ENCODE data around the gene WTAP.
"Not testable (repeated sequence)": the region's sequence is repeated elsewhere in the genome, so short reads cannot be mapped to it uniquely, and the experiment has no call there.

WTAP gene

GRCh38 chr6:159726918-159727716, at the start of gene WTAP:
WTAP (plus strand) TSS chr6:159727506; CDS start chr6:159736266, 8,760 bp downstream.
- peak; percentile 81 to 98 (median 92) for DNase-seq

GRCh38 chr6:159677506-159678165, 49.7 kb upstream of the WTAP start:
- no peak for DNase-seq

GRCh38 chr6:159678574-159678973, 48.7 kb upstream of the WTAP start:
- no peak for DNase-seq

- no peak for DNase-seq
Measured at GRCh38 chr6:159679091-159680077, 47.9 kb upstream of the WTAP start.

GRCh38 chr6:159680104-159680503, 47.2 kb upstream of the WTAP start:
- DNase-seq = no peak

- DNase-seq = no peak
Measured at GRCh38 chr6:159681191-159681880, 46.0 kb upstream of the WTAP start.

GRCh38 chr6:159682295-159682694, 45.0 kb upstream of the WTAP start:
- no peak for DNase-seq

GRCh38 chr6:159682810-159683209, 44.5 kb upstream of the WTAP start:
- DNase-seq = no peak

- DNase-seq = no peak
Measured at GRCh38 chr6:159684013-159684304, 43.3 kb upstream of the WTAP start.

GRCh38 chr6:159686040-159686439, 41.3 kb upstream of the WTAP start:
- DNase-seq = no peak

GRCh38 chr6:159686703-159687102, 40.6 kb upstream of the WTAP start:
- no peak for DNase-seq

- no peak for DNase-seq
Measured at GRCh38 chr6:159687341-159687740, 40.0 kb upstream of the WTAP start.

- no peak for DNase-seq
Measured at GRCh38 chr6:159688266-159688905, 38.9 kb upstream of the WTAP start.

- no peak for DNase-seq
Measured at GRCh38 chr6:159689001-159689400, 38.3 kb upstream of the WTAP start.

GRCh38 chr6:159690135-159690534, 37.2 kb upstream of the WTAP start:
- DNase-seq = not testable (repeated sequence)

GRCh38 chr6:159691133-159691962, 36.0 kb upstream of the WTAP start:
- DNase-seq = peak in 4 of 51 donors; percentile 9 to 63 (median 20)

- DNase-seq = no peak
Measured at GRCh38 chr6:159691963-159692287, 35.4 kb upstream of the WTAP start.

GRCh38 chr6:159692303-159693127, 34.8 kb upstream of the WTAP start:
- DNase-seq = peak in 30 of 51 donors; percentile 17 to 72 (median 42)

All from hypothalamus (tissue), 51 donors.